Kidney (tissue), 11 donors: ENCODE results near the gene LIMS4. TPM values are rescaled to one million over a fixed set of nuclear protein-coding genes. Genes with fewer than 3 reads are reported as not detected.
"Not testable (repeated sequence)": the region's sequence is repeated elsewhere in the genome, so short reads cannot be mapped to it uniquely, and the experiment has no call there.

ENCODE experiments used
- DNase-seq, 5 donors: peaks; one replicate each; pipeline ENCODE4 v3.0.0-alpha.2; 2013 to 2020
- FAIRE-seq: peaks from 2 replicates; lab custom pipeline; 2012; peaks lifted over from hg19 to GRCh38; lab: Jason Lieb, UNC
- H3K27ac ChIP-seq, 2 donors: one replicate each; pipeline ENCODE4 v1.7.0; 2013; ENCODE audit warnings: low read depth in 2 of 2, low read length in 2 of 2, inconsistent platforms in 1 of 2
- H3K27me3 ChIP-seq: one replicate; pipeline ENCODE4 v1.7.1; 2013; ENCODE audit warnings: low read length, inconsistent platforms; ENCODE audit not compliant: control insufficient read depth, insufficient read depth
- H3K36me3 ChIP-seq, 3 donors: one replicate each; pipeline versions ENCODE4 v1.7.0 to v1.7.1; 2013; ENCODE audit warnings: low read length in 3 of 3, control low read depth in 1 of 3, inconsistent platforms in 1 of 3; ENCODE audit not compliant: insufficient read depth in 3 of 3, control insufficient read depth in 2 of 3
- H3K4me1 ChIP-seq, 3 donors: one replicate each; pipeline versions ENCODE4 v1.7.0 to v1.7.1; 2013; ENCODE audit warnings: low read length in 3 of 3, inconsistent platforms in 1 of 3, low read depth in 1 of 3; ENCODE audit not compliant: control insufficient read depth in 2 of 3, insufficient read depth in 2 of 3
- H3K4me3 ChIP-seq, 3 donors: one replicate each; pipeline versions ENCODE4 v1.7.0 to v1.8.1; 2013; ENCODE audit warnings: low read length in 3 of 3, control low read depth in 1 of 3, inconsistent platforms in 1 of 3
- H3K9ac ChIP-seq, 3 donors: one replicate each; pipeline versions ENCODE4 v1.7.0 to v1.7.1; 2013; ENCODE audit warnings: low read length in 3 of 3, control low read depth in 1 of 3, inconsistent platforms in 1 of 3
- H3K9me3 ChIP-seq, 3 donors: one replicate each; pipeline versions ENCODE4 v1.7.0 to v1.7.1; 2013; ENCODE audit warnings: low read length in 3 of 3, control low read depth in 1 of 3, inconsistent platforms in 1 of 3; ENCODE audit not compliant: control insufficient read depth in 2 of 3, insufficient read depth in 1 of 3
- intact Hi-C: fragments of 100-400 bp; cut with DNase I; formaldehyde crosslinking; loops from one replicate; pipeline ENCODE4 v1.11.1; 2022
- polyA plus RNA-seq: library from polyadenylated mRNA; stranded (reverse); fragments of 350-450 nt; fragmentation: Illumina TruSeq; extraction: RNeasy Lipid Tissue Mini Kit (QIAGEN cat#74804); gene quantifications from one replicate; pipeline ENCODE4 v1.2.3, GENCODE V29; 2014; ENCODE audit warnings: low read depth, low replicate concordance; ENCODE audit not compliant: insufficient read depth
- total RNA-seq: library from RNA; stranded (reverse); fragmentation: NEBNext Ultra II Directional; extraction: Animal tissue kit (Norgen Biotek cat#: 25700); gene quantifications from one replicate; pipeline ENCODE4 v1.2.1, GENCODE V29; 2021
- donor health status: control.
- donor health status: control.
- donor health status: DM: yes; HTN: yes; CAD: no.
- donor health status: Normal renal cell carcinoma (clear cell type).

LIMS4 gene
- total and polyA plus RNA-seq, 2 donors from 2014 or later: 2.9 to 5.5 TPM

DNA sequence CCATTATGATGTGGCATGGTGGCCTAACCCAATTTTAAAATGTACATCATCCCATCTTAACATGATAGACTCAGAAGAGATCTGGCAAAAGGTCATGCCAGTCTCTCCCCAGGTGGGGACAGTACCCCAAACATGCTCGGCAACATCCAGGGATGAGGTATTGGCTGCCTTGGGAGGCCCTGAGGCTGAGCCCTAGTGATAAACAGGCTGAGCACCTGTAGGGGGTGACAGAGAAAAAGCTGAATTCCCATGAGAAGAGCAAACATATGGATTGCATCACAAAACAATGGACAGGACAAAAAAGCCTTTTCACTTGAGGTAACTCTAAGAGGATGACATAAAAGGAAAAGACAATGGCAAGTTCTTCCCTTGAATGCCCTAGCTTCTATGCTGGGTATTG, 65.5 kb downstream of the LIMS4 start:
- H3K36me3 ChIP-seq, H3K9ac ChIP-seq, intact Hi-C loops, H3K27ac ChIP-seq, H3K4me1 ChIP-seq, FAIRE-seq, DNase-seq, H3K4me3 ChIP-seq, H3K27me3 ChIP-seq, H3K9me3 ChIP-seq: not testable (repeated sequence)

DNA sequence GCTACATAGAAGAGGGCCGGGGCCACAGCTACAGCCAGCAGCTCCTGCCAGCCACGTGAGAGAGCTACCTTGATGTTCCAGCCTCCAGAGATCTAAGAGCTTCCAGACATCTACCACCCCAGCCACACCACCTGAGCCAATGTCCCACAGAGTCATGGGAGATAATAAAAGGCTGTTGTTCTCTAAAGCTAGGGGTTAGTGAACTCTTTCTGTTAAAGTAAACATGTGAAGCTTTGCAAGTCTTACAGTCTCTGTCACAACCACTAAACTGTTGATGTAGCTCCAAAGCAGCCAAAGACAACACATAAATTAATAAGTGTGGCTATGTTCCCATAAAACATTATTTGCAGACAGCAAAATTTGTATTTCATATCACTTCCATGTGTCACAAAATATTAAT, 67.6 kb downstream of the LIMS4 start:
- H3K27ac ChIP-seq, FAIRE-seq, H3K27me3 ChIP-seq, H3K9ac ChIP-seq, H3K4me3 ChIP-seq, H3K4me1 ChIP-seq, H3K36me3 ChIP-seq, H3K9me3 ChIP-seq, DNase-seq, intact Hi-C loops: not testable (repeated sequence)

DNA sequence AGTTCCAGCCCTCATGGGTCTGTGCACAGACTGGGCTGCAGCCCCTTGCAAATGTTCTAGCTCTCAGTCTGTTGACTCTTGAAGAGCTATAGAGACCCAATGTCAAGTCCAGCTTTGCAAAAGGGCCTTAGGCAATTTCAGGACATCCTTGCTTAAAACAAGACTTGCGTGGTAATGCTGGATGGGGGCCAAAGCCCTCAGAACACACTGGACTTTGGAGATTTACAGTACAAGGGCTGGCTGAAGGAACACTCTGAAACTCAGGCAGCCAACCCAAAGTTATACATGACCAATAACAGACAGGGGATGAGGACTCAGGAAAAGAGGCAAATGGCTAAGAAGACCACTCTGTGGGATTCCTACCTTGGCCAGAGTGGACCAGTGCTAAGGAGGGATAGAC, 68.4 kb downstream of the LIMS4 start:
- DNase-seq, H3K9ac ChIP-seq, H3K36me3 ChIP-seq, H3K9me3 ChIP-seq, H3K27me3 ChIP-seq, FAIRE-seq, intact Hi-C loops, H3K27ac ChIP-seq, H3K4me3 ChIP-seq, H3K4me1 ChIP-seq: not testable (repeated sequence)

DNA sequence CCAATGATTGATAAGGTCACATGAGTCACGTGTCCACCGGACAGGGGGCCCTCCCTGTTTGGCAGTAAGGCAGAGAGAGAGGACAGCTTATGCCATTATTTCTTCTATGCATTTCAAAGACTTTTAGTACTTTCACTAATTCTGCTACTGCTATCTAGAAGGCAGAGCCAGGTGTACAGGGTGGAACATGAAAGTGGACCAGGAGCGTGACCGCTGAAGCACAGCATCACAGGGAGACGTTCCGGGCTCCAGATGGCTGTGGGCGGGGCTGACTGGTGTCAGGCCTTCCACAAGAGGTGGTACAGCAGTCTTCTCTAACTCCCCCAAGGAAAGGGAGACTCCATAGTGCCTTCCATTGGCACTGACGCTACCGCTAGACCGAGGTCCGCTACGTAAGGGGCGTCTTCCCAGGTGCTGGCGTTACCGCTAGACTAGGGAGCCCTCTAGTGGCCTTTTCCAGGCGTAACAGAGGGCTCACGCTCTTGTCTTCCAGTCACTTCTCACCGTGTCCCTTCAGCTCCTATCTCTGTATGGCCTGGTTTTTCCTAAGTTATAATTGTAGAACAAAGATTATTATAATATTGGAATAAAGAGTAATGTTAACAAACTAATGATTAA, 71.5 kb downstream of the LIMS4 start:
- H3K4me1 ChIP-seq, H3K9me3 ChIP-seq, DNase-seq, H3K27me3 ChIP-seq, H3K36me3 ChIP-seq, H3K9ac ChIP-seq, H3K27ac ChIP-seq, intact Hi-C loops, H3K4me3 ChIP-seq: not testable (repeated sequence)
- FAIRE-seq: peak; percentile 42

GRCh38 chr2:110399378-110399777, 73.2 kb downstream of the LIMS4 start:
- DNase-seq, H3K36me3 ChIP-seq, H3K9me3 ChIP-seq, H3K4me1 ChIP-seq, FAIRE-seq, H3K27me3 ChIP-seq, H3K27ac ChIP-seq, intact Hi-C loops, H3K9ac ChIP-seq, H3K4me3 ChIP-seq: not testable (repeated sequence)

- intact Hi-C loops, FAIRE-seq, H3K27me3 ChIP-seq: not testable (repeated sequence)
These were observed 76.6 kb downstream of the LIMS4 start for GRCh38 chr2:110395990-110396389.

More at GRCh38 chr2:110395990-110396389, 76.6 kb downstream of the LIMS4 start:
- not testable (repeated sequence) for DNase-seq, H3K9ac ChIP-seq, H3K4me3 ChIP-seq, H3K27ac ChIP-seq, H3K4me1 ChIP-seq, H3K9me3 ChIP-seq, H3K36me3 ChIP-seq

Other genes with a start within 250 kb of the LIMS4 start
- gene RGPD6, start 104.4 kb upstream of the LIMS4 start, total RNA-seq: 19.5 TPM
- gene RGPD6, start 104.4 kb upstream of the LIMS4 start, polyA plus RNA-seq: 7.7 TPM
- 1.8 TPM for gene BUB1, start 205.2 kb upstream of the LIMS4 start, total RNA-seq
- gene BUB1, start 205.2 kb upstream of the LIMS4 start, polyA plus RNA-seq: 0.15 TPM